Small intestine (tissue), 7 donors: ENCODE measurements around the gene PFDN2. TPM values are rescaled to one million over a fixed set of nuclear protein-coding genes. Genes with fewer than 3 reads are reported as not detected.
A peak's percentile ranks its signal among the peaks of the same experiment; 100 is the strongest.

Source experiments
- DNase-seq, 2 donors: peaks; one replicate each; pipeline versions ENCODE4 v3.0.0 to v3.0.0-alpha.2; 2013
- FAIRE-seq: peaks from 2 replicates; lab custom pipeline; 2012; peaks lifted over from hg19 to GRCh38; lab: Jason Lieb, UNC
- H3K27ac ChIP-seq, 3 donors: one replicate each; pipeline ENCODE4 v1.5.1; 2013; ENCODE audit warnings: low read length in 2 of 3, mild to moderate bottlenecking in 2 of 3, control low read depth in 1 of 3, inconsistent platforms in 1 of 3, low read depth in 1 of 3, moderate library complexity in 1 of 3
- H3K27me3 ChIP-seq, 3 donors: one replicate each; pipeline ENCODE4 v1.6.1; 2013; ENCODE audit warnings: low read length in 3 of 3, inconsistent platforms in 1 of 3; ENCODE audit not compliant: control insufficient read depth in 3 of 3, insufficient read depth in 3 of 3
- H3K36me3 ChIP-seq, 3 donors: one replicate each; pipeline ENCODE4 v1.6.1; 2013; ENCODE audit warnings: low read length in 3 of 3, inconsistent platforms in 1 of 3, low read depth in 1 of 3, mild to moderate bottlenecking in 1 of 3, moderate library complexity in 1 of 3; ENCODE audit not compliant: control insufficient read depth in 3 of 3, insufficient read depth in 2 of 3
- H3K4me1 ChIP-seq, 3 donors: one replicate each; pipeline ENCODE4 v1.6.1; 2013; ENCODE audit warnings: low read length in 2 of 3, inconsistent platforms in 1 of 3, low read depth in 1 of 3, mild to moderate bottlenecking in 1 of 3, moderate library complexity in 1 of 3; ENCODE audit not compliant: control insufficient read depth in 3 of 3, insufficient read depth in 2 of 3
- H3K4me3 ChIP-seq, 3 donors: one replicate each; pipeline ENCODE4 v1.5.1; 2013; ENCODE audit warnings: low read length in 3 of 3, control low read depth in 1 of 3, inconsistent platforms in 1 of 3, low read depth in 1 of 3, mild to moderate bottlenecking in 1 of 3, moderate library complexity in 1 of 3
- H3K9me3 ChIP-seq, 2 donors: one replicate each; pipeline ENCODE4 v1.6.1; 2013; ENCODE audit warnings: low read depth in 1 of 2, low read length in 1 of 2; ENCODE audit not compliant: control insufficient read depth in 2 of 2, insufficient read depth in 1 of 2
- WGBS, 3 donors: extraction: QIAGEN DNeasy Blood & Tissue Kit; methylation state at CpG; one replicate each; pipeline ENCODE4 v1.1.7; 2013; 5-methylcytosine and 5-hydroxymethylcytosine counted together
- polyA plus RNA-seq, 4 donors: library from polyadenylated mRNA; stranded (reverse) in 3 of 4; unstranded in 1 of 4; fragments of 200-250 nt in 3 of 4; fragments of 120-200 nt in 1 of 4; gene quantifications; one replicate each; pipeline versions ENCODE4 v1.2.1 to v1.2.3, GENCODE V29; 2013
- donor health status: healthy with polysubstance abuse.
- donor health status: control.
- donor health status: control.
- donor health status: Bipolar disorder and iron deficiency.
- donor health status: healthy.

Gene PFDN2
- polyA plus RNA-seq, 4 donors: 62.8 to 130 (median 106) TPM

- Histone ChIP-seq H3K4me3 (no peak overlapping the region), H3K4me1 (peaks cover 0 to 38% (median 6%) of the 10 kb centered on the region in 3 donors), H3K36me3 (no peaks in the 10 kb centered on the region), H3K9me3 (no peaks in the 10 kb centered on the region), H3K27me3 (no peaks in the 10 kb centered on the region), H3K27ac (no peak overlapping the region)
- no peak for DNase-seq
- 66 to 76% (median 68%) methylated on average over 2 of the region's 2 CpGs for WGBS, 3 donors
- FAIRE-seq: no peak
Observed at GRCh38 chr1:161085165-161085564, 32.7 kb downstream of the PFDN2 start.

- Histone ChIP-seq H3K36me3 (no peaks in the 10 kb centered on the region), H3K9me3 (no peaks in the 10 kb centered on the region), H3K4me1 (peaks cover 0 to 34% (median 6%) of the 10 kb centered on the region in 3 donors), H3K27me3 (peaks cover 0 to 2% (median 0%) of the 10 kb centered on the region in 3 donors), H3K27ac (no peak overlapping the region), H3K4me3 (no peak overlapping the region)
- DNase-seq (peak in 1 of 2 donors; percentile 28), FAIRE-seq (no peak)
- 71 to 93% (median 86%) methylated on average over 1 of the region's 1 CpG for WGBS, 3 donors
Observed at GRCh38 chr1:161084597-161084988, 33.2 kb downstream of the PFDN2 start.

- FAIRE-seq (no peak), DNase-seq (peak in 1 of 2 donors; percentile 50)
- Histone ChIP-seq H3K36me3 (no peaks in the 10 kb centered on the region), H3K27ac (peak overlapping the region in 2 of 3 donors; percentile 22 to 45), H3K9me3 (no peaks in the 10 kb centered on the region), H3K27me3 (peaks cover 0 to 8% (median 0%) of the 10 kb centered on the region in 3 donors), H3K4me1 (peaks cover 0 to 28% (median 6%) of the 10 kb centered on the region in 3 donors), H3K4me3 (no peak overlapping the region)
- WGBS, 3 donors: 74 to 80% (median 76%) methylated on average over 10 of the region's 10 CpGs
Observed at GRCh38 chr1:161083748-161084596, 33.9 kb downstream of the PFDN2 start.

- Histone ChIP-seq H3K4me1 (peaks cover 0 to 26% (median 6%) of the 10 kb centered on the region in 3 donors), H3K9me3 (no peaks in the 10 kb centered on the region), H3K27ac (peak overlapping the region in 2 of 3 donors; percentile 22 to 56), H3K27me3 (peaks cover 0 to 8% (median 0%) of the 10 kb centered on the region in 3 donors), H3K36me3 (no peaks in the 10 kb centered on the region), H3K4me3 (no peak overlapping the region)
- peak; percentile 78 to 93 for DNase-seq
- FAIRE-seq: no peak
- WGBS, 3 donors: 40 to 57% (median 49%) methylated on average over 7 to 8 of the region's 8 CpGs
Observed at GRCh38 chr1:161082996-161083747, 34.7 kb downstream of the PFDN2 start.

GRCh38 chr1:161082483-161082882 lies 35.4 kb downstream of the PFDN2 start:
- Histone ChIP-seq H3K27me3 (peaks cover 0 to 8% (median 0%) of the 10 kb centered on the region in 3 donors), H3K4me3 (no peak overlapping the region), H3K4me1 (peaks cover 0 to 26% (median 6%) of the 10 kb centered on the region in 3 donors), H3K36me3 (peaks cover 0 to under 1% (median 0%) of the 10 kb centered on the region in 3 donors), H3K27ac (peak overlapping the region in 1 of 3 donors; percentile 56), H3K9me3 (no peaks in the 10 kb centered on the region)
- DNase-seq (no peak), FAIRE-seq (no peak)
- 81 to 90% (median 86%) methylated on average over 2 of the region's 2 CpGs for WGBS, 3 donors

- Histone ChIP-seq H3K36me3 (peaks cover 0 to 3% (median 0%) of the 10 kb centered on the region in 3 donors), H3K4me1 (peaks cover 0 to 26% (median 6%) of the 10 kb centered on the region in 3 donors), H3K4me3 (no peak overlapping the region), H3K27me3 (peaks cover 0 to 8% (median 0%) of the 10 kb centered on the region in 3 donors), H3K27ac (no peak overlapping the region), H3K9me3 (no peaks in the 10 kb centered on the region)
- FAIRE-seq (no peak), DNase-seq (no peak)
- WGBS, 3 donors: 74 to 78% (median 77%) methylated on average over 5 of the region's 5 CpGs
Observed at GRCh38 chr1:161081519-161081918, 36.3 kb downstream of the PFDN2 start.

GRCh38 chr1:161080441-161081405 lies 37.1 kb downstream of the PFDN2 start:
- Histone ChIP-seq H3K4me3 (no peak overlapping the region), H3K36me3 (peaks cover 0 to 6% (median 0%) of the 10 kb centered on the region in 3 donors), H3K27ac (no peak overlapping the region), H3K9me3 (no peaks in the 10 kb centered on the region), H3K4me1 (peaks cover 0 to 22% (median 6%) of the 10 kb centered on the region in 3 donors), H3K27me3 (peaks cover 0 to 8% (median 0%) of the 10 kb centered on the region in 3 donors)
- DNase-seq (peak in 1 of 2 donors; percentile 32), FAIRE-seq (no peak)
- WGBS, 3 donors: 59 to 77% (median 72%) methylated on average over 5 of the region's 5 CpGs
